ENCODE data around the gene LGR5.
A peak's percentile ranks its signal among the peaks of the same experiment; 100 is the strongest.

The LGR5 gene, protein sequence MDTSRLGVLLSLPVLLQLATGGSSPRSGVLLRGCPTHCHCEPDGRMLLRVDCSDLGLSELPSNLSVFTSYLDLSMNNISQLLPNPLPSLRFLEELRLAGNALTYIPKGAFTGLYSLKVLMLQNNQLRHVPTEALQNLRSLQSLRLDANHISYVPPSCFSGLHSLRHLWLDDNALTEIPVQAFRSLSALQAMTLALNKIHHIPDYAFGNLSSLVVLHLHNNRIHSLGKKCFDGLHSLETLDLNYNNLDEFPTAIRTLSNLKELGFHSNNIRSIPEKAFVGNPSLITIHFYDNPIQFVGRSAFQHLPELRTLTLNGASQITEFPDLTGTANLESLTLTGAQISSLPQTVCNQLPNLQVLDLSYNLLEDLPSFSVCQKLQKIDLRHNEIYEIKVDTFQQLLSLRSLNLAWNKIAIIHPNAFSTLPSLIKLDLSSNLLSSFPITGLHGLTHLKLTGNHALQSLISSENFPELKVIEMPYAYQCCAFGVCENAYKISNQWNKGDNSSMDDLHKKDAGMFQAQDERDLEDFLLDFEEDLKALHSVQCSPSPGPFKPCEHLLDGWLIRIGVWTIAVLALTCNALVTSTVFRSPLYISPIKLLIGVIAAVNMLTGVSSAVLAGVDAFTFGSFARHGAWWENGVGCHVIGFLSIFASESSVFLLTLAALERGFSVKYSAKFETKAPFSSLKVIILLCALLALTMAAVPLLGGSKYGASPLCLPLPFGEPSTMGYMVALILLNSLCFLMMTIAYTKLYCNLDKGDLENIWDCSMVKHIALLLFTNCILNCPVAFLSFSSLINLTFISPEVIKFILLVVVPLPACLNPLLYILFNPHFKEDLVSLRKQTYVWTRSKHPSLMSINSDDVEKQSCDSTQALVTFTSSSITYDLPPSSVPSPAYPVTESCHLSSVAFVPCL

DNA sequence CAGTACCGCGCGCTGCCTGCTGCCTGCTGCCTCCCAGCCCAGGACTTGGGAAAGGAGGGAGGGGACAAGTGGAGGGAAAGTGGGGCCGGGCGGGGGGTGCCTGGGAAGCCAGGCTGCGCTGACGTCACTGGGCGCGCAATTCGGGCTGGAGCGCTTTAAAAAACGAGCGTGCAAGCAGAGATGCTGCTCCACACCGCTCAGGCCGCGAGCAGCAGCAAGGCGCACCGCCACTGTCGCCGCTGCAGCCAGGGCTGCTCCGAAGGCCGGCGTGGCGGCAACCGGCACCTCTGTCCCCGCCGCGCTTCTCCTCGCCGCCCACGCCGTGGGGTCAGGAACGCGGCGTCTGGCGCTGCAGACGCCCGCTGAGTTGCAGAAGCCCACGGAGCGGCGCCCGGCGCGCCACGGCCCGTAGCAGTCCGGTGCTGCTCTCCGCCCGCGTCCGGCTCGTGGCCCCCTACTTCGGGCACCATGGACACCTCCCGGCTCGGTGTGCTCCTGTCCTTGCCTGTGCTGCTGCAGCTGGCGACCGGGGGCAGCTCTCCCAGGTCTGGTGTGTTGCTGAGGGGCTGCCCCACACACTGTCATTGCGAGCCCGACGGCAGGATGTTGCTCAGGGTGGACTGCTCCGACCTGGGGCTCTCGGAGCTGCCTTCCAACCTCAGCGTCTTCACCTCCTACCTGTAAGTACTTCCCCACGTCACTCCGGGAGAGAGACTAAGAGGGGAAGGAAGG lies at the start of gene LGR5:
Gene LGR5 (plus strand): TSS at position 186 of the 732 bp plus-strand sequence. CDS start 283 bp downstream, at position 469.
- TF ChIP-seq TCF12 (IDR thresholded peaks at IDR 0.05; ENCODE audit: low read depth) (peak; percentile 2; the same call in 1 of the 2 replicates), REST (IDR thresholded peaks at IDR 0.05; ENCODE audit: low read depth) (peak; percentile 77), CEBPB (IDR thresholded peaks at IDR 0.05) (no peak), NFIC (IDR thresholded peaks at IDR 0.05) (no peak), EGR1 (IDR thresholded peaks at IDR 0.05) (peak; percentile 35; the same call in 1 of the 2 replicates)

- TF ChIP-seq YY1 (IDR thresholded peaks at IDR 0.05; ENCODE audit: low read depth): no peak
- peak; percentile 81 for TF ChIP-seq RAD21 (IDR thresholded peaks at IDR 0.05; ENCODE audit: low read depth)
Observed at GRCh38 chr12:71392521-71393145, 47.0 kb upstream of the LGR5 start.

- TF ChIP-seq EP300 (IDR thresholded peaks at IDR 0.05; ENCODE audit: borderline replicate concordance) (no peak), REST (IDR thresholded peaks at IDR 0.05; ENCODE audit: low read depth) (no peak), FOXM1 (IDR thresholded peaks at IDR 0.05; ENCODE audit: borderline replicate concordance, low read depth) (no peak), EGR1 (IDR thresholded peaks at IDR 0.05) (no peak), CREB1 (IDR thresholded peaks at IDR 0.05; ENCODE audit: low read depth) (no peak), NFIC (IDR thresholded peaks at IDR 0.05) (no peak), YY1 (IDR thresholded peaks at IDR 0.05; ENCODE audit: low read depth) (no peak), TAF1 (IDR thresholded peaks at IDR 0.05; ENCODE audit: low read depth) (no peak), CEBPB (IDR thresholded peaks at IDR 0.05) (no peak), RAD21 (IDR thresholded peaks at IDR 0.05; ENCODE audit: low read depth) (no peak)
- TF ChIP-seq, protein P1, sequence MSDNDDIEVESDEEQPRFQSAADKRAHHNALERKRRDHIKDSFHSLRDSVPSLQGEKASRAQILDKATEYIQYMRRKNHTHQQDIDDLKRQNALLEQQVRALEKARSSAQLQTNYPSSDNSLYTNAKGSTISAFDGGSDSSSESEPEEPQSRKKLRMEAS (IDR thresholded peaks at IDR 0.05): no peak
Observed at GRCh38 chr12:71393625-71394024, 46.0 kb upstream of the LGR5 start.

- TF ChIP-seq, protein P1 (IDR thresholded peaks at IDR 0.05): no peak
- TF ChIP-seq EP300 (IDR thresholded peaks at IDR 0.05; ENCODE audit: borderline replicate concordance) (no peak), TCF12 (IDR thresholded peaks at IDR 0.05; ENCODE audit: low read depth) (no peak), USF1 (IDR thresholded peaks at IDR 0.05) (no peak), EGR1 (IDR thresholded peaks at IDR 0.05) (no peak), TAF1 (IDR thresholded peaks at IDR 0.05; ENCODE audit: low read depth) (no peak), ZBTB7A (IDR thresholded peaks at IDR 0.05; ENCODE audit: low read depth) (no peak), RAD21 (IDR thresholded peaks at IDR 0.05; ENCODE audit: low read depth) (no peak), TEAD4 (IDR thresholded peaks at IDR 0.05) (no peak), YY1 (IDR thresholded peaks at IDR 0.05; ENCODE audit: low read depth) (no peak), FOXM1 (IDR thresholded peaks at IDR 0.05; ENCODE audit: borderline replicate concordance, low read depth) (no peak), CREB1 (IDR thresholded peaks at IDR 0.05; ENCODE audit: low read depth) (no peak), NFIC (IDR thresholded peaks at IDR 0.05) (no peak), REST (IDR thresholded peaks at IDR 0.05; ENCODE audit: low read depth) (no peak), CEBPB (IDR thresholded peaks at IDR 0.05) (no peak)
Observed at GRCh38 chr12:71397433-71397954, 42.1 kb upstream of the LGR5 start.
